Activated naive CD8-positive, alpha-beta T cell treated with anti-CD3 and anti-CD28 coated beads for 36 hours (primary cell): Measurements from ENCODE around the gene SCGB2B2. TPM values are rescaled to one million over a fixed set of nuclear protein-coding genes. Genes with fewer than 3 reads are reported as not detected.

Experiments
- DNase-seq: peaks from one replicate; pipeline ENCODE4 v3.0.0; 2021
- H3K27ac Mint-ChIP-seq: one replicate; pipeline ENCODE4 v1.8.0; 2022; ENCODE audit warnings: mild to moderate bottlenecking, moderate library complexity, mixed read lengths
- H3K27me3 Mint-ChIP-seq: one replicate; pipeline ENCODE4 v1.8.0; 2022; ENCODE audit warnings: mild to moderate bottlenecking, mixed read lengths
- H3K36me3 Mint-ChIP-seq: one replicate; pipeline ENCODE4 v1.8.0; 2021; ENCODE audit warnings: mild to moderate bottlenecking, mixed read lengths
- H3K4me1 Mint-ChIP-seq: one replicate; pipeline ENCODE4 v1.8.0; 2021; ENCODE audit warnings: mixed read lengths
- H3K4me3 Mint-ChIP-seq: one replicate; pipeline ENCODE4 v1.8.0; 2022; ENCODE audit warnings: mild to moderate bottlenecking, moderate library complexity, mixed read lengths
- H3K9me3 Mint-ChIP-seq: one replicate; pipeline ENCODE4 v1.8.0; 2022; ENCODE audit warnings: mixed read lengths
- total RNA-seq, 2 experiments: library from RNA; stranded (reverse); gene quantifications; one replicate each; pipeline ENCODE4 v1.2.3, GENCODE V29; 2021

SCGB2B2 gene
- total RNA-seq, 2 experiments from 2014 or later = 0.27 to 0.40 TPM

DNA sequence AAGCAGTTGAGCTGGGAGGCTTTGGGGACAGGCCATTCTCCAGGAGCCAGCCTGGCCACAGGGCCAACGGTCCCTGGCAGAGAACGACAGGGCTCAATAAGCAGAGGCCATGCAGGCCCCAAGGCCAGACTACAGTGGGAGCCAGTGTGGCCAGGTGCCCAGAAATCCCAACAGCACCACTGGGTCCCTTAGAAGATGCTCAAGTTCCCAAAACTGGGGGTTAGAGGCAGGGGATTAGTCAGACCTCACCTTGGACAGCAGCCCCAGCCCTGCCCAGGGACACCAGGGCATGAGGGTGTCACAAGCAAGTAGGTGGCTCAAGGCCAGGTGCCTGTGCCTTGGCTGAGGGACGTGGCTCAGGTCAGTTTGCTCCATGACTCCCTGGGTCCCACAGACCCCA, 12.8 kb downstream of the SCGB2B2 start:
- no peaks in the 10 kb centered on the region for H3K27me3 Mint-ChIP-seq
- no peak overlapping the region for H3K27ac Mint-ChIP-seq

DNA sequence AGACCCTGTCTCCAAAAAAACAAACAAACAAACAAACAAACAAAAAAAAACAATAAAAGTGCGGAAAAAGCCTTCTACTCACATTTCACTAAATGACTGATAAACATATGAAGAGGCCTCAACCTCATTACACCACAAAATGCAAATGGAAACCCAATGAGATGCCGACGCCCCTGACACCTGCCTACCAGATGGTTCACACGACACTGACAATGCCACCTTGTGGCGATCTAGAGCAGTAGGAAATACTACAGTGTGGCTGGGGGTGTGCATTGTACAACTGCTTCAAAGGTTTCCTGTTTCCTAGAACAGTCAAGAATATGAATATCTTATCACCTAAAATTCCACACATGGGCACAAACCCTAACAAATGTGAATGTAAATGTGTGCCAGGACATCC, 14.0 kb downstream of the SCGB2B2 start:
- Mint-ChIP-seq H3K4me3 (no peak overlapping the region), H3K36me3 (peaks cover 4% of the 10 kb centered on the region), H3K27ac (no peak overlapping the region), H3K9me3 (peaks cover 4% of the 10 kb centered on the region), H3K27me3 (no peaks in the 10 kb centered on the region), H3K4me1 (peaks cover 16% of the 10 kb centered on the region)
- peak; percentile 31 for DNase-seq

More for the DNA sequence above, 12.8 kb downstream of the SCGB2B2 start:
- Mint-ChIP-seq H3K4me1 (peaks cover 16% of the 10 kb centered on the region), H3K9me3 (peaks cover 1% of the 10 kb centered on the region), H3K4me3 (no peak overlapping the region), H3K36me3 (peaks cover 4% of the 10 kb centered on the region)
- no peak for DNase-seq

DNA sequence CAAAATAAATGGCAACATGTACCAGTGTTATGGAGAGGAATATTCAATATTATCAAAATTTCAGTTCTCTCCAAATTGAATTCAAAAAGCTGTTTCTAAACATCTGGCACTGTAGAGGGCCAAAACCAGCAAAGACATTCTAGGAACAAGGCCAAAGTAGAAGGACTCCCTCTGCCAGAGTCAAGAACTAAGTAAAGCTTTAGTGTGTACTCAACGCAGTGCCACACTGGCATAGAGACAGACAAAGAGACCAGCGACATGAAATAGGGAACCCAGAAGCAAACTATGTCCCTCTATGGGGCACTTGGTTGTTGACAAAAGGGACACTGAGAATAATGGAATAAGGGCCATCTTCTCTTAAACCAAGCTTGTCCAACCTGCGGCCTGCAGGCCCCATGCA, 15.6 kb downstream of the SCGB2B2 start:
- peaks cover 10% of the 10 kb centered on the region for H3K9me3 Mint-ChIP-seq
- no peak for DNase-seq
- no peak overlapping the region for H3K4me3 Mint-ChIP-seq
- peaks cover 11% of the 10 kb centered on the region for H3K4me1 Mint-ChIP-seq
- no peak overlapping the region for H3K27ac Mint-ChIP-seq
- no peaks in the 10 kb centered on the region for H3K27me3 Mint-ChIP-seq
- H3K36me3 Mint-ChIP-seq = peaks cover 10% of the 10 kb centered on the region

DNA sequence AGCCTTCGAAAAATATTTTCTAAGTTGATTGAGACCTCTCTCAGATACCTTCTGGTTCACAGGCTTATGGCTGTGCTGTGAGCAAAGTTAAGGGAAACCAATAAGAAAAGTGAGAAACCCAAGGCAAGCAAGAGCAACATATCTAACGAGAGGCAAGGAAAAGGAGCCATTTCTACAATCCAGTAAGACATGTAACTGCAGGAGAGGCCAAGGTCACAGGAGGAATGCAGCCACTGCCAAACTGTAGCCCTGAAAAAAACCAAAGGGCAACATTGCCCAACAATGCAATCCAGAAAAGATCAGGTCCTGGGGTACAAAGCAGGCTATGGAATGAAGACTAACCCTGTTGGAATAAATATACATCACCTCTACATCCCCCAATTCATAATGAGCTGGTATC, 21.3 kb downstream of the SCGB2B2 start:
- Mint-ChIP-seq H3K9me3 (peaks cover 22% of the 10 kb centered on the region), H3K4me1 (peaks cover 2% of the 10 kb centered on the region), H3K36me3 (peaks cover 13% of the 10 kb centered on the region)

DNA sequence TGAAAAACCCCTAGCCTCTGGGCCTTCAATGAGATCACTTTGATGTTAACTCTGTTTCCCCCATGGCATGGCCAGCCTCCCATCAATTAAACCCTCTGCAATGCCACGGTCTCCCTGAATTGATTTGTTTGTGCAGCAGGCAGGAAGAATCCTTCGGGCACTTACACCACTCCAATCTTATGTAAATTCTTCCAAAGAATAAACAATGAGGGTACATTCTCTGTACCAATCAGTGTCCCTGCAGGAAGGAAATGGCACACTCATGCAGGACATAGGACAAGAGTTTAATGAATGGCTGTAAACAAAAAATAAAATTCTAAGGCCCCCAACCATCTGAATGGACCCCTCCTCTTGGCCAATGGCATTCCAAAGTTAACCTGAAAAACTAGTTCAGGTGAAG, 22.2 kb downstream of the SCGB2B2 start:
- no peak for DNase-seq
- H3K27me3 Mint-ChIP-seq = no peaks in the 10 kb centered on the region
- peaks cover 2% of the 10 kb centered on the region for H3K4me1 Mint-ChIP-seq
- H3K9me3 Mint-ChIP-seq = peaks cover 22% of the 10 kb centered on the region
- peaks cover 13% of the 10 kb centered on the region for H3K36me3 Mint-ChIP-seq
- H3K27ac Mint-ChIP-seq = no peak overlapping the region
- no peak overlapping the region for H3K4me3 Mint-ChIP-seq

More for the DNA sequence above, 21.3 kb downstream of the SCGB2B2 start:
- no peak for DNase-seq
- Mint-ChIP-seq H3K27me3 (no peaks in the 10 kb centered on the region), H3K27ac (no peak overlapping the region), H3K4me3 (no peak overlapping the region)

DNA sequence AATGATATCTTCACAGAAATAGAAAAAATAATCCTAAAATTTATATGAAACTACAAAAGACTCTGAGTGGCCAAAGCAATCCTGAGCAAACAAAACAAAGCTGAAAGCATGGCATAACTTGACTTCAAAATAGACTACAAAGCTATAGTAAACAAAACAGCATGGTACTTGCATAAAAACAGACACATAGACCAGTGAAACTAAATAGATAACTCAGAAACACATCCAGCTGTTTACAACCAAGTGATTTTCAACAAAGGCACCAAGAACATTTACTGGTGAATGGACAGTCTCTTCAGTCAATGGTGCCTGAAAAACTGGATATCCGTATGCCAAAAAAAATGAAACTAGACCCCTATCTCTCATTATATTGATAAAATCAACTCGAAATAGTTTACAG, 25.2 kb downstream of the SCGB2B2 start:
- no peak for DNase-seq
- no peak overlapping the region for H3K4me3 Mint-ChIP-seq
- H3K36me3 Mint-ChIP-seq = peaks cover 7% of the 10 kb centered on the region

DNA sequence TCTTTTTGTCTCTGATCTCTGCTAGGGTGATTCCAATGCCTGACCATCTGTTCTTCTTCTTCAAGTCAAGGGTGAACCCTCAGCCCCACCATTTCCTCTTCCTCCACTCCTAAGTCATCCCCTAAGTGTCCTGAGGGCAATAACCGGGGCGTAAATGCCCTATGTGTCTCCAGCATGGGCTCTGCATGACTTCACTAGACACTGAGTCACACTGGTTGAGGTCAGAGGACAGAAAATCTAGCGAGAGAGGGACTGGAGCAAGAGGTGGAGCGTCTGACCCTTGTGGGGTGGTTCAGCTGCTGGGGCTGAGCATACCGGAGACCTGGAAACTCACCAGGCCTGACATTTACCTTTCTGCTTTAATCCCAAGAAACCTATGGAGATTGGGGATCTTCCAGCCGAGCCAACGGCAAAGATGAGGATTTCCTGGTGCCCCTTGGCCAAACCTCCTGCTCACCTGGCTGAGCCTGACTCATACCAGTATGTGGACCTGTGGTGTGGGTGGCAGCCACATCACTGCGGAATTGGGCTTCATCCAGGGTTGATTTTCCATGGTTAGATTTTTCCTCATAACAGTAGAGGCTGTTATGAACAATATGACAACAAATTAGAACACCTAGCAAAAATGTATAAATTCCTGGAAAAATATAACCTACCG, 26.9 kb downstream of the SCGB2B2 start:
- Mint-ChIP-seq H3K27me3 (no peaks in the 10 kb centered on the region), H3K4me3 (no peak overlapping the region), H3K36me3 (peaks cover 2% of the 10 kb centered on the region), H3K27ac (no peak overlapping the region), H3K9me3 (peaks cover 8% of the 10 kb centered on the region), H3K4me1 (peaks cover 2% of the 10 kb centered on the region)
- DNase-seq = no peak

More for the DNA sequence above, 25.2 kb downstream of the SCGB2B2 start:
- Mint-ChIP-seq H3K9me3 (peaks cover 14% of the 10 kb centered on the region), H3K27ac (no peak overlapping the region), H3K4me1 (peaks cover 2% of the 10 kb centered on the region), H3K27me3 (no peaks in the 10 kb centered on the region)

DNA sequence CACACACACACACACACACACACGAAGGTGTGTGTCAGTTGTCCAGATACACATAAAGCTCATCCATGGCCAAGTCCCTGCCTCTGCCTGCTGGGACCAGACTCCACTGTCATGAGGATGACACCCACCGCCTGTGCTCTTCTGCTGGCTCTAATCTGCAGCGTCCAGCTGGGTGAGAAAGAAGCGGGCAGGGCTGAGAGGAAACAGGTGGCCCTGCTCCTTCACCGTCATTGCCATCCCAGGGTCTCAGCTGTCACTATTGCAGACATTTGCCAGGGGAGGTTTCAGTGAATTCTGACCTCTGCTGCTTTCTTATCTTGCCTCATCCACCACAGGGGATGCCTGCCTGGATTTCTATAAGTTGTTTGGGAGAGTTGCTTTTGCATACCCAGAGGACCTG, 31.4 kb downstream of the SCGB2B2 start:
- no peak for DNase-seq
- no peaks in the 10 kb centered on the region for H3K27me3 Mint-ChIP-seq
- no peaks in the 10 kb centered on the region for H3K36me3 Mint-ChIP-seq
- no peak overlapping the region for H3K27ac Mint-ChIP-seq
- H3K4me1 Mint-ChIP-seq = no peaks in the 10 kb centered on the region
- no peaks in the 10 kb centered on the region for H3K9me3 Mint-ChIP-seq
- no peak overlapping the region for H3K4me3 Mint-ChIP-seq

DNA sequence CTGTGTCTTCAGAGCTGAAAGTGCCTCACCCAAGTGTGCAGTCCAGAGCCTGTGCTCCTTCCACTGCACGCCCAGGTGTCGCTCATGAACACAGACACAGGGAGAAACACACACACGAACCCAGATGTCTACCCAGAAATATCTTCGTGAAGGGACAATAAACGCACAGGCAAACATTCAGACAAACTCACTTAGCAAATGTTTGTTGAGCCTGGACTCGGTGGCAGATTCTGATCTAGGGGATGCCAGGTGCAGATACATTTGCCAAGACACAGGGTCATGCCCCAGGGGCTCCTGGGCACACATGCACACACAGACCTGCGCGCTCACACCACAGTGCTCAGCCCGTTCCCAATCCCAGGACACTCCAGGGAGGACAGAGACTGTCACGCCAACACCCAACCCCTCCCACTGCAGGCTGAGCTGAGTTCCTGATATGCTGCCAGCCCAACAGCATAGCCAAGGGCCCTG, 31.9 kb downstream of the SCGB2B2 start:
- Mint-ChIP-seq H3K4me3 (no peak overlapping the region), H3K27me3 (no peaks in the 10 kb centered on the region), H3K9me3 (no peaks in the 10 kb centered on the region), H3K4me1 (no peaks in the 10 kb centered on the region), H3K27ac (no peak overlapping the region), H3K36me3 (no peaks in the 10 kb centered on the region)
- DNase-seq = no peak

DNA sequence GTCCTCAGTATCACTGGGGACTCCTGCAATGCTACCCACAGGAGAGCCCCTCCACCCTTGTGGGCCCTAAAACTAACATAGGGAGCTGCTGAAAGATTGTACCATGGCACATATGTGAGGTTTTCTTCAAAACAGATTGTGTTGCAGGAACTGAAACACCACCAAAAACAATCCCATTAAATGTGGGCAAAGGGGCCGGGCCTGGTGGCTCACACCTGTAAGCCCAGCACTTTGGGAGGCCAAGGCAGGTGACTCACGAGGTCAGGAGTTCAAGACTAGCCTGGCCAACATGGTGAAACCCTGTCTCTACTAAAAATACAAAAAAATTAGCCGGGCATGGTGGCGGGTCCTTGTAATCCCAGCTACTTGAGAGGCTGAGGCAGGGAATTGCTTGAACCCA, 34.7 kb downstream of the SCGB2B2 start:
- Mint-ChIP-seq H3K27me3 (no peaks in the 10 kb centered on the region), H3K4me3 (no peak overlapping the region), H3K9me3 (no peaks in the 10 kb centered on the region), H3K27ac (no peak overlapping the region), H3K36me3 (no peaks in the 10 kb centered on the region), H3K4me1 (no peaks in the 10 kb centered on the region)
- no peak for DNase-seq

DNA sequence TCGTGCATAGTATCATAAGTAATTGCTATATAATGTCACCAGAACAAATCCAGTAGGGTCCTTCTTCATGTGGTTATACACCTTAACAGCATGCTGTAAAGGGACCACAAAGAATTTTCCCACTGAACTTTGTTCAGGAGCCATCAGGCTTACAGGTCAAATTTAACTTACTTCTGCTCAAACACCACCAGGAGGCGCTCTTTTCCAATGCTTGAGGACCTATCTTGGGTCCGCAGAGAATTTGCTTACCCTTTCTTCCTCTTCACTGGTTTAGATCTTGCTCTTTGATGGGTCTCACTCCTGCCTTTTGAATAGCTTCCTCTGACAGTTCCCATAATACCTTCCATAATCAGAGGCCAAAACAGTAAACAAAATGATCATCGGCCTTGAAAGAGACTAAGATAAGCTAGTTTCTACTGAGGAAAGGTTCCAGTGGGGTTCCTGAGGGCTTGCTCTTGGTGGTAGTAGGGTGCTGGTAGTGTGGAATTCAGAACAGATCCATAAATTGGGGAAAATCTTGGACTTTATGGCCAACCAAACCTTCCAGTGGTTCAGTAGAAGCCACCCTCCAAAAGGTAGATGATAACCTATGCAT, 37.4 kb downstream of the SCGB2B2 start:
- H3K4me1 Mint-ChIP-seq = no peaks in the 10 kb centered on the region
- peaks cover 6% of the 10 kb centered on the region for H3K9me3 Mint-ChIP-seq
- no peaks in the 10 kb centered on the region for H3K27me3 Mint-ChIP-seq
- DNase-seq = peak; percentile 42
- H3K27ac Mint-ChIP-seq = no peak overlapping the region
- H3K4me3 Mint-ChIP-seq = no peak overlapping the region
- peaks cover 11% of the 10 kb centered on the region for H3K36me3 Mint-ChIP-seq

DNA sequence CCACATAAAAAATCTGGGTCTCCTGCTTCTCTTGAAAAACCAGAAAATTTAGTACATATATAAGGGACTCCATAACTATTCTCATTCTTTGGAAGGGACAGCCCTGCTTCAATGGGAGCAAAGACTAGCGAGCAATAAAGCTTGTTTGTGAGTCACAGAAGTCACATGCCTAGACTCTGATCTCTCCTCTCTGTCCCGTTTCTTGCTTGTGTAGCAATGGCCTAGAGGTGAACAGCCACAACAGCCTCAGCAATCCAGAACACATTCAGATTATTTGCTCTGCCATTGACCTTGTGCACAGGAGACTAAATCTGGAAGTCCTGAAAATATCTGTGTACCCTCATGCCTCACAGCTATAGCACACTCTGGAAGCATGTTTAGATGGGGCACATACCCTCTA, 43.2 kb downstream of the SCGB2B2 start:
- Mint-ChIP-seq H3K9me3 (peaks cover 12% of the 10 kb centered on the region), H3K4me1 (no peaks in the 10 kb centered on the region), H3K4me3 (no peak overlapping the region), H3K27ac (no peak overlapping the region), H3K36me3 (peaks cover 23% of the 10 kb centered on the region), H3K27me3 (no peaks in the 10 kb centered on the region)
- no peak for DNase-seq

Other genes starting within 250 kb of the SCGB2B2 start
- gene UBA2, start 248.8 kb downstream of the SCGB2B2 start, total RNA-seq = 100 to 1,000 TPM; 174 to 177 TPM
- under 1 TPM; 0.23 to 0.36 TPM for gene WTIP, start 195.4 kb downstream of the SCGB2B2 start, total RNA-seq
- gene ZNF302, start 519 bp upstream of the SCGB2B2 start, total RNA-seq = 10 to 100 TPM; 14.6 to 15.5 TPM
- gene ZNF181, start 57.1 kb upstream of the SCGB2B2 start, total RNA-seq = 1 to 10 TPM; 5.7 to 5.9 TPM
- gene ZNF599, start 96.1 kb upstream of the SCGB2B2 start, total RNA-seq = 1 to 10 TPM; 3.9 TPM
- gene ZNF30, start 249.7 kb upstream of the SCGB2B2 start, total RNA-seq = 1 to 10 TPM; 4.4 to 5.6 TPM